K562 (cell line): ENCODE results near the gene EOLA1. TPM values are rescaled to one million over a fixed set of nuclear protein-coding genes. Genes with fewer than 3 reads are reported as not detected.
"Not testable (repeated sequence)": the region's sequence is repeated elsewhere in the genome, so short reads cannot be mapped to it uniquely, and the experiment has no call there.

Experiments
- ATAC-seq: fragments of 200-7000 bp; cut with Tn5 transposase; 3 replicates; pipeline ENCODE4 v1.9.1; 2020; ENCODE audit warnings: moderate library complexity
- BruUV-seq: library from RNA; stranded (reverse); fragments of 400-500 nt; replicated peaks from 2 replicates; lab custom pipeline; 2021; lab: Mats Ljungman, UMichigan
- CTCF ChIA-PET: fragments of 300-600 bp; formaldehyde crosslinking; extraction: SDS; loops from one replicate; lab custom pipeline; 2021; ENCODE audit warnings: low intra/inter-chr PET ratio; lab: Yijun Ruan, JAX
- POLR2A ChIA-PET: fragments of 300-600, 350-650 bp; sonication (Branson Sonifier 250); formaldehyde crosslinking; extraction: SDS; loops from one replicate; lab custom pipeline; 2021; ENCODE audit warnings: antibody characterized with exemption, inconsistent platforms; lab: Yijun Ruan, JAX
- DNase-seq, 4 experiments: peaks; one replicate each; pipeline versions ENCODE4 v3.0.0 to v3.0.0-alpha.2; 2011 to 2018; ENCODE audit warnings: low spot score in 3 of 4, mixed read lengths in 3 of 4; ENCODE audit errors: extremely low read depth in 1 of 4
- FAIRE-seq: peaks from 2 replicates; lab custom pipeline; 2011; peaks lifted over from hg19 to GRCh38; lab: Jason Lieb, UNC
- H2AFZ ChIP-seq: 2 replicates; pipeline ENCODE4 v1.6.0; 2011; ENCODE audit warnings: low read depth, low read length, control low read depth, inconsistent platforms
- H3K27ac ChIP-seq: fragments of 200-600 bp; 3 replicates; pipeline ENCODE4 v1.8.0; 2011; ENCODE audit warnings: low read depth, mild to moderate bottlenecking, control low read depth, inconsistent platforms, low read length, moderate library complexity, mixed read lengths; ENCODE audit errors: extremely low read depth
- H3K27me3 ChIP-seq, 2 experiments: fragments of 300-600 bp in 1 of 2; 2 replicates in 1 of 2; 3 replicates in 1 of 2; pipeline versions ENCODE4 v1.6.0 to v1.8.0; 2011; ENCODE audit warnings: inconsistent platforms in 2 of 2, low read length in 2 of 2, mild to moderate bottlenecking in 1 of 2, mixed read lengths in 1 of 2, moderate library complexity in 1 of 2; ENCODE audit not compliant: control insufficient read depth in 2 of 2, insufficient read depth in 2 of 2
- H3K36me3 ChIP-seq: fragments of 300-600 bp; 3 replicates; pipeline ENCODE4 v1.8.0; 2011; ENCODE audit warnings: mild to moderate bottlenecking, low read length, inconsistent platforms; ENCODE audit not compliant: control insufficient read depth, insufficient read depth
- H3K4me1 ChIP-seq, 2 experiments: fragments of 200-600 bp in 1 of 2; replicated peaks in 1 of 2; 2 replicates in 1 of 2; 3 replicates in 1 of 2; pipeline versions ENCODE4 v1.5.1 to v1.8.0; 2011; ENCODE audit warnings: inconsistent platforms in 2 of 2, low read length in 2 of 2, mild to moderate bottlenecking in 1 of 2, mixed read lengths in 1 of 2, moderate library complexity in 1 of 2; ENCODE audit not compliant: control insufficient read depth in 2 of 2, insufficient read depth in 2 of 2
- H3K4me2 ChIP-seq: 2 replicates; pipeline ENCODE4 v1.6.1; 2011; ENCODE audit warnings: low read length, control low read depth, inconsistent platforms, mixed read lengths; ENCODE audit not compliant: insufficient read depth
- H3K4me3 ChIP-seq: fragments of 200-600 bp; sonication (generic), shearing (Covaris generic); 2 replicates; pipeline ENCODE4 v1.5.1; 2016; ENCODE audit warnings: control low read depth, inconsistent platforms
- H3K79me2 ChIP-seq: fragments of 200-600 bp; 3 replicates; pipeline ENCODE4 v1.8.0; 2011; ENCODE audit warnings: low read length, inconsistent platforms; ENCODE audit not compliant: control insufficient read depth, insufficient read depth
- H3K9ac ChIP-seq, 2 experiments: 2 replicates each; pipeline versions ENCODE4 v1.6.0 to v1.6.1; 2011; ENCODE audit warnings: low read depth in 2 of 2, low read length in 2 of 2, control low read depth in 1 of 2, inconsistent platforms in 1 of 2, mild to moderate bottlenecking in 1 of 2, mixed read lengths in 1 of 2; ENCODE audit not compliant: insufficient read depth in 1 of 2
- H3K9me1 ChIP-seq: one replicate; pipeline ENCODE4 v1.6.0; 2011; ENCODE audit warnings: inconsistent platforms, mild to moderate bottlenecking, low read length, moderate library complexity; ENCODE audit not compliant: control insufficient read depth, insufficient read depth
- H3K9me3 ChIP-seq: replicated peaks from 2 replicates; pipeline ENCODE4 v1.5.1; 2011; ENCODE audit warnings: low read depth, low read length, inconsistent platforms; ENCODE audit not compliant: control insufficient read depth, insufficient read depth
- H4K20me1 ChIP-seq: replicated peaks from 2 replicates; pipeline ENCODE4 v1.6.1; 2011; ENCODE audit warnings: low read length, inconsistent platforms, mixed read lengths; ENCODE audit not compliant: control insufficient read depth, insufficient read depth
- FOSL1 ChIP-seq: fragments of 200-800 bp; sonication (Bioruptor generic); conservative IDR thresholded peaks from 2 replicates; pipeline ENCODE4 v1.6.1; 2016; ENCODE audit warnings: missing genetic modification characterization, missing compliant biosample characterization
- JUND ChIP-seq, 2 experiments: IDR thresholded peaks; 2 replicates in 1 of 2; 3 replicates in 1 of 2; pipeline ENCODE4 v1.6.1; 2011; ENCODE audit warnings: borderline replicate concordance in 2 of 2, low read depth in 2 of 2, low read length in 2 of 2, improper control_type of control experiment in 1 of 2, missing biosample characterization in 1 of 2, missing genetic modification characterization in 1 of 2, missing genetic modification reagents in 1 of 2
- SIN3A ChIP-seq, 2 experiments: fragments of 150-350 bp in 1 of 2; IDR thresholded peaks; 2 replicates each; pipeline ENCODE4 v1.6.1; 2011 to 2016; ENCODE audit warnings: borderline replicate concordance in 2 of 2, low read depth in 2 of 2, low read length in 2 of 2, mild to moderate bottlenecking in 2 of 2, moderate library complexity in 2 of 2; ENCODE audit not compliant: control insufficient read depth in 1 of 2
- ZNF134 ChIP-seq: fragments of 250-450 bp; sonication (Bioruptor Pico); conservative IDR thresholded peaks from 2 replicates; pipeline ENCODE4 v1.4.0; 2020
- WGBS: fragments of 100-300 bp; shearing (Covaris generic); methylation state at CpG from one replicate; pipeline ENCODE4 v1.1.6; 2016; ENCODE audit warnings: low coverage, mixed read lengths; ENCODE audit not compliant: insufficient coverage; ENCODE audit errors: missing lambda C conversion rate; 5-methylcytosine and 5-hydroxymethylcytosine counted together
- in situ Hi-C: fragments of 300-500 bp; cut with MboI; formaldehyde crosslinking; loops from 4 replicates; pipeline ENCODE4 v1.15.0; 2018; ENCODE audit warnings: inconsistent platforms, mixed read lengths
- intact Hi-C: fragments of 100-400 bp; cut with micrococcal nuclease; formaldehyde crosslinking; loops from 2 replicates; pipeline ENCODE4 v1.14.2; 2022
- polyA plus RNA-seq, 8 experiments: library from polyadenylated mRNA; depleted of rRNA in 4 of 8; stranded (reverse) in 5 of 8; unstranded in 3 of 8; fragments of >200 nt; fragmentation: Nextera tagmentation in 2 of 8; fragmentation: Illumina TruSeq in 1 of 8; extraction: Ambion mirVana in 2 of 8; extraction: Trizol in 1 of 8; gene quantifications; 2 replicates each; pipeline versions ENCODE4 v1.2.1 to v1.2.3, GENCODE V29; 2011 to 2014; ENCODE audit warnings: inconsistent platforms in 1 of 8, missing spikeins in 1 of 8
- total RNA-seq, 7 experiments: library from RNA; depleted of rRNA in 6 of 7; stranded (reverse); fragments of >200 nt in 6 of 7; fragmentation: Illumina TruSeq in 2 of 7; extraction: Trizol in 2 of 7; gene quantifications; 2 replicates each; pipeline versions ENCODE4 v1.2.1 to v1.2.3, GENCODE V29; 2011 to 2021; ENCODE audit warnings: low replicate concordance in 1 of 7
- TF ChIP-seq, protein P1 (sequence below), 3 experiments: IDR thresholded peaks in 2 of 3; conservative IDR thresholded peaks in 1 of 3; 2 replicates each; pipeline ENCODE4 v1.5.1; 2011 to 2012; ENCODE audit warnings: low read length in 3 of 3, mild to moderate bottlenecking in 3 of 3, control low read depth in 2 of 3, improper control_type of control experiment in 1 of 3, inconsistent platforms in 1 of 3, low read depth in 1 of 3, mixed read lengths in 1 of 3, moderate library complexity in 1 of 3; ENCODE audit not compliant: insufficient read depth in 2 of 3

EOLA1 gene
- total and polyA plus RNA-seq, 9 of the 15 experiments (the other 6 are each of a cell fraction or from before 2014, with no cell fraction given), result 6.3 to 32.9 (median 18.2) TPM

DNA sequence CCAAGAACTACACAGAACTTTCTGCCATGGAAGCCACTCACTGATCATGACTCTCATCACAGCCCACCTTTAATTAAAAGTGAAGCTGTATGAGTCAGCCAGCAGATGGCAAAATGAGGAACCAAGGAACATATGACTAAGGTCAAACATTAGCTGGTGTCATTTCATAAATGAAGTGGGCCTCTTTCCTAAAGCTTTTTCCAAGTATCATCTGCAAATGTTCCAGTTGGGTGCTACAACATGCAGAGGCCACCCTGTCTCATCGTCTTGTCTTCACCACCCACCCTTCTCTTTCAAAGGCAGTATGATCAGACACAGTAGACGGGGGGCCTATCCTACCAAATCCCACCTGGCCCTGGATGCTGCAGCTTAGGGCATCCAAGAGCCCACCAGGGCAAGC, 9.2 kb upstream of the EOLA1 start:
- BruUV-seq, result no TSS peak
- intact Hi-C loops, result no loop called here
- Histone ChIP-seq H2AFZ (no peak overlapping the region), H3K79me2 (no peaks in the 10 kb centered on the region), H3K27me3 (no peaks in the 10 kb centered on the region), H3K9me3 (no peaks in the 10 kb centered on the region), H4K20me1 (no peaks in the 10 kb centered on the region), H3K27ac (no peak overlapping the region), H3K9ac (no peak overlapping the region), H3K36me3 (no peaks in the 10 kb centered on the region), H3K4me1 (no peaks in the 10 kb centered on the region; a peak in 2 of 5 replicates), H3K4me2 (no peak overlapping the region), H3K4me3 (no peak overlapping the region), H3K9me1 (no peaks in the 10 kb centered on the region)
- TF ChIP-seq ZNF134 (CRISPR knock-in tag) (0 out of 2 replicates have a peak, but pooled peaks have one; percentile 57), FOSL1 (peak; percentile 31; the same call in 1 of the 2 replicates), SIN3A (IDR thresholded peaks at IDR 0.05; ENCODE audit: borderline replicate concordance in 2 of 2, control insufficient read depth in 1 of 2, low read depth in 2 of 2, low read length in 2 of 2) (no peak), JUND (IDR thresholded peaks at IDR 0.05; ENCODE audit: borderline replicate concordance, low read depth, low read length) (no peak), JUND (tag; IDR thresholded peaks at IDR 0.05; ENCODE audit: borderline replicate concordance, low read depth, low read length) (peak; percentile 41; the same call in 1 of the 3 replicates)
- TF ChIP-seq, protein P1, sequence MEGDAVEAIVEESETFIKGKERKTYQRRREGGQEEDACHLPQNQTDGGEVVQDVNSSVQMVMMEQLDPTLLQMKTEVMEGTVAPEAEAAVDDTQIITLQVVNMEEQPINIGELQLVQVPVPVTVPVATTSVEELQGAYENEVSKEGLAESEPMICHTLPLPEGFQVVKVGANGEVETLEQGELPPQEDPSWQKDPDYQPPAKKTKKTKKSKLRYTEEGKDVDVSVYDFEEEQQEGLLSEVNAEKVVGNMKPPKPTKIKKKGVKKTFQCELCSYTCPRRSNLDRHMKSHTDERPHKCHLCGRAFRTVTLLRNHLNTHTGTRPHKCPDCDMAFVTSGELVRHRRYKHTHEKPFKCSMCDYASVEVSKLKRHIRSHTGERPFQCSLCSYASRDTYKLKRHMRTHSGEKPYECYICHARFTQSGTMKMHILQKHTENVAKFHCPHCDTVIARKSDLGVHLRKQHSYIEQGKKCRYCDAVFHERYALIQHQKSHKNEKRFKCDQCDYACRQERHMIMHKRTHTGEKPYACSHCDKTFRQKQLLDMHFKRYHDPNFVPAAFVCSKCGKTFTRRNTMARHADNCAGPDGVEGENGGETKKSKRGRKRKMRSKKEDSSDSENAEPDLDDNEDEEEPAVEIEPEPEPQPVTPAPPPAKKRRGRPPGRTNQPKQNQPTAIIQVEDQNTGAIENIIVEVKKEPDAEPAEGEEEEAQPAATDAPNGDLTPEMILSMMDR (IDR thresholded peaks at IDR 0.05 in 2 of 3, conservative IDR thresholded peaks at IDR 0.05 in 1 of 3; ENCODE audit: insufficient read depth in 2 of 3, low read depth in 1 of 3, low read length in 3 of 3), result peak in 1 of 3 experiments; percentile 7; a peak in 1 of 6 replicates
- WGBS, result 43% methylated on average over 2 of the region's 2 CpGs
- POLR2A ChIA-PET, result no interaction called here
- FAIRE-seq, result no peak
- DNase-seq, result no peak
- no peak for ATAC-seq
- CTCF ChIA-PET, result no interaction called here
- in situ Hi-C loops, result loop anchor here (10.0 kb wide), 1 partner anchor 413 kb away; no protein-coding TSS in a partner anchor

DNA sequence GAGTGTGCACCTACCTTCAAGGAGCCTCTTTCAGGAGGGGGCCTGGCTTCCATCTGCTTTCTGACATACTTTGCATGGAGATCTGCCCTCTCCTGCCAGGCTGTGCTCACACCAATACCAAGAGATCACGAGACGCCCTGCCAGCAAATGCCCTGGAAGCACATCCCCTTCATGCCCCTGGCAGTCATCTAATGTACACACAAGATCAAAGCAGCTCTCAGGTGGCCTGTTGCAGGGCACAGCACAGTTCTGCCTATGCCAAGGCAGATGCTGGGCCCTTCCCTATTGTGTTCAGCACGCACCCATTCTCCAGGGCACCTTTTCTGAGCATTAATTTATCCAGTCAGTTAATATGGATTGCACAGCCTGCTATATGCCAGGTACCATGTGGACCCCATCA, 7.9 kb upstream of the EOLA1 start:
- H3K9ac ChIP-seq, BruUV-seq, CTCF ChIA-PET, H3K9me1 ChIP-seq, DNase-seq, H3K4me3 ChIP-seq, H3K27ac ChIP-seq, H3K36me3 ChIP-seq, FAIRE-seq, H3K9me3 ChIP-seq, H4K20me1 ChIP-seq, POLR2A ChIA-PET, intact Hi-C loops, H3K4me1 ChIP-seq, H2AFZ ChIP-seq, ATAC-seq, H3K79me2 ChIP-seq, H3K27me3 ChIP-seq, H3K4me2 ChIP-seq: not testable (repeated sequence)
- WGBS, result no CpG with 5 or more reads among the region's 3 CpGs
- in situ Hi-C loops, result loop anchor here (10.0 kb wide), 1 partner anchor 412 kb away; no protein-coding TSS in a partner anchor

DNA sequence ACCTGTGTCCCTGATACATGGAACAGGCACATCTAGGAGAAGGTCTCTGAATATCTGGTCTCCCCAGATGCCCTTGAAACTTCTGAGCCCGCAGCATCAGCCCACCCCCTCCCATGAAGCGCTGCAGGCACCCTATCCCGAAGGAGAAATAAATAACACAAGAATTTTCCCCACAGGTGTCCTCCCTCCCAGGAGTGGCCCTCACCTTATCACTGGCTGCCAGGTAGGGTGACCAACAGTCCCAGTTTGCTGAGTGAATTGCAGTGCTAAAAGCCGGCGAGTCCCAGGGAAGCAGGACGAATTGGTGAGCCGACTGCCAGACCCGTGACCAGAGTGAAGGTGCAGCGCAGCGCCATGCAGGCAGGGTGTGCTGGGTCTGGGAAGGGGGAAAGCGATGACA, 6.8 kb upstream of the EOLA1 start:
- POLR2A ChIA-PET, CTCF ChIA-PET: not testable (repeated sequence)
- WGBS, result 66% methylated on average over 5 of the region's 11 CpGs

More for the DNA sequence above, 6.8 kb upstream of the EOLA1 start:
- H3K9ac ChIP-seq, H3K4me2 ChIP-seq, ATAC-seq, H3K9me1 ChIP-seq, H3K36me3 ChIP-seq, DNase-seq, H3K4me3 ChIP-seq, H3K27ac ChIP-seq, H2AFZ ChIP-seq, BruUV-seq, H3K4me1 ChIP-seq, H3K9me3 ChIP-seq, H4K20me1 ChIP-seq, intact Hi-C loops, H3K79me2 ChIP-seq, H3K27me3 ChIP-seq, FAIRE-seq: not testable (repeated sequence)
- in situ Hi-C loops, result loop anchor here (10.0 kb wide), 1 partner anchor 411 kb away; no protein-coding TSS in a partner anchor
